Stimulated activated CD8-positive, alpha-beta memory T cell treated with anti-CD3 and anti-CD28 coated beads, Interleukin-4, amount 100 ng/mL, for 24 hours (primary cell): Measurements from ENCODE around the gene CADM1.

ENCODE experiments used
- DNase-seq: peaks from one replicate; pipeline ENCODE4 v3.0.0-alpha.2; 2020; ENCODE audit warnings: low read depth

The CADM1 gene

GRCh38 chr11:115276799-115277198, 227.4 kb downstream of the CADM1 start:
- DNase-seq: no peak

- no peak for DNase-seq
Measured at GRCh38 chr11:115276191-115276590, 228.0 kb downstream of the CADM1 start.

- DNase-seq: no peak
Measured at GRCh38 chr11:115275045-115275444, 229.2 kb downstream of the CADM1 start.

GRCh38 chr11:115272925-115273324, 231.3 kb downstream of the CADM1 start:
- no peak for DNase-seq

- DNase-seq: no peak
Measured at GRCh38 chr11:115271643-115272042, 232.6 kb downstream of the CADM1 start.

GRCh38 chr11:115269191-115269950, 234.8 kb downstream of the CADM1 start:
- DNase-seq: no peak

- no peak for DNase-seq
Measured at GRCh38 chr11:115267871-115268270, 236.3 kb downstream of the CADM1 start.

GRCh38 chr11:115267238-115267781, 236.9 kb downstream of the CADM1 start:
- no peak for DNase-seq

- no peak for DNase-seq
Measured at GRCh38 chr11:115266066-115266639, 238.1 kb downstream of the CADM1 start.

GRCh38 chr11:115263799-115264656, 240.2 kb downstream of the CADM1 start:
- no peak for DNase-seq

GRCh38 chr11:115258216-115258615, 246.0 kb downstream of the CADM1 start:
- no peak for DNase-seq

GRCh38 chr11:115257678-115258077, 246.5 kb downstream of the CADM1 start:
- no peak for DNase-seq

GRCh38 chr11:115257270-115257669, 246.9 kb downstream of the CADM1 start:
- DNase-seq: no peak

GRCh38 chr11:115256397-115257197, 247.6 kb downstream of the CADM1 start:
- no peak for DNase-seq

- no peak for DNase-seq
Measured at GRCh38 chr11:115255006-115255762, 249.0 kb downstream of the CADM1 start.

GRCh38 chr11:115251126-115251525, 253.1 kb downstream of the CADM1 start:
- no peak for DNase-seq

- DNase-seq: no peak
Measured at GRCh38 chr11:115249061-115249578, 255.1 kb downstream of the CADM1 start.

GRCh38 chr11:115247953-115248352, 256.3 kb downstream of the CADM1 start:
- DNase-seq: no peak

GRCh38 chr11:115247361-115247760, 256.9 kb downstream of the CADM1 start:
- DNase-seq: no peak

GRCh38 chr11:115244758-115245157, 259.5 kb downstream of the CADM1 start:
- no peak for DNase-seq

GRCh38 chr11:115244296-115244695, 259.9 kb downstream of the CADM1 start:
- DNase-seq: no peak
